ENCODE measurements around the gene PDS5A. TPM values are rescaled to one million over a fixed set of nuclear protein-coding genes. Genes with fewer than 3 reads are reported as not detected.
A peak's percentile ranks its signal among the peaks of the same experiment; 100 is the strongest.
"Not testable (repeated sequence)": the region's sequence is repeated elsewhere in the genome, so short reads cannot be mapped to it uniquely, and the experiment has no call there.

Gene PDS5A
- total RNA-seq, 1 donor from 2014 or later, result 69.3 TPM

- DNase-seq (ENCODE audit: low read depth), result no peak
- Histone ChIP-seq H3K36me3 (ENCODE audit: control insufficient read depth, insufficient read depth, low read length) (no peaks in the 10 kb centered on the region), H3K4me3 (ENCODE audit: low read depth, low read length) (peak overlapping the region; percentile 38), H3K27me3 (ENCODE audit: control insufficient read depth, insufficient read depth, low read length) (no peaks in the 10 kb centered on the region)
- TF ChIP-seq CTCF (IDR thresholded peaks at IDR 0.05; ENCODE audit: insufficient read depth, low read length, poor library complexity, severe bottlenecking), result no peak
Observed at GRCh38 chr4:39978378-39978775, 666 bp upstream of the PDS5A start.

- H3K4me3 ChIP-seq (ENCODE audit: low read depth, low read length), result peak overlapping the region; percentile 77
Observed at GRCh38 chr4:39976945-39977488, 694 bp downstream of the PDS5A start.

GRCh38 chr4:39976141-39976944, 1.4 kb downstream of the PDS5A start:
- H3K4me3 ChIP-seq (ENCODE audit: low read depth, low read length), result peak overlapping the region; percentile 77
- no peaks in the 10 kb centered on the region for H3K27me3 ChIP-seq (ENCODE audit: control insufficient read depth, insufficient read depth, low read length)
- peak; percentile 86 for TF ChIP-seq CTCF (IDR thresholded peaks at IDR 0.05; ENCODE audit: insufficient read depth, low read length, poor library complexity, severe bottlenecking)
- H3K36me3 ChIP-seq (ENCODE audit: control insufficient read depth, insufficient read depth, low read length), result no peaks in the 10 kb centered on the region
- peak; percentile 45 for DNase-seq (ENCODE audit: low read depth)

More at GRCh38 chr4:39976945-39977488, 694 bp downstream of the PDS5A start:
- H3K36me3 ChIP-seq (ENCODE audit: control insufficient read depth, insufficient read depth, low read length), result no peaks in the 10 kb centered on the region
- H3K27me3 ChIP-seq (ENCODE audit: control insufficient read depth, insufficient read depth, low read length), result no peaks in the 10 kb centered on the region
- DNase-seq (ENCODE audit: low read depth), result no peak
- no peak for TF ChIP-seq CTCF (IDR thresholded peaks at IDR 0.05; ENCODE audit: insufficient read depth, low read length, poor library complexity, severe bottlenecking)

DNA sequence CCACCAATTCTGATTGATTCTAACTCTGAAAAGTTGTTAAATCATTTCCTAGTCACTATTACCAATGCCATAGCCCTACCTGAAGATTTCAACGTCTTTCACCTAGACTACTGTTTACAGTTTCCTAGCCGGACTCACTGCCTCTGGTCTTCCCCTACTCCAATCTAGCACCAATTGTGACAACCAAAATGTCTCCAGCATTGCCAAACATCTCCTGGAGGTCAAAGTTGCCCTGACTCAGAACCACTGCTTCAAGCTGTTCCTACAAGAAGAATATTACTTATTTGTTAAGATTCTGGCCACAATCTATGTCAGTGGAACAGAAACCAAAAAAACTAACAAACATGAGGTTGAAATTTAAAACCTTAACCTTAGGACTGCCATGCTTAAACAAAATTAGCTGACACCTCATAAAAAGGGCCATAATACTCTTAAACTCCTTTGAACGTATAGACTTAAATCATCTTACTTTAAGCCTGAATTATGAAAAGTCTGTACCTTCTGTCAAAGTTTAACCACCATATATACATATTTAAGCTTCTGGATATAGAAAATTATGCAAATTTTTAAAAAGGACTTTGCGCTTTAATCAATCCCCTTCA, 2.1 kb downstream of the PDS5A start:
- DNase-seq (ENCODE audit: low read depth), result no peak
- TF ChIP-seq CTCF (IDR thresholded peaks at IDR 0.05; ENCODE audit: insufficient read depth, low read length, poor library complexity, severe bottlenecking), result no peak
- Histone ChIP-seq H3K36me3 (ENCODE audit: control insufficient read depth, insufficient read depth, low read length) (no peaks in the 10 kb centered on the region), H3K27me3 (ENCODE audit: control insufficient read depth, insufficient read depth, low read length) (no peaks in the 10 kb centered on the region), H3K4me3 (ENCODE audit: low read depth, low read length) (no peak overlapping the region)

GRCh38 chr4:39973052-39973451, 4.7 kb downstream of the PDS5A start:
- H3K36me3 ChIP-seq (ENCODE audit: control insufficient read depth, insufficient read depth, low read length); H3K4me3 ChIP-seq (ENCODE audit: low read depth, low read length): not testable (repeated sequence)

More at GRCh38 chr4:39973052-39973451, 4.7 kb downstream of the PDS5A start:
- DNase-seq (ENCODE audit: low read depth); H3K27me3 ChIP-seq (ENCODE audit: control insufficient read depth, insufficient read depth, low read length): not testable (repeated sequence)
